Measurements from ENCODE around the gene LINC01488. TPM values are rescaled to one million over a fixed set of nuclear protein-coding genes. Genes with fewer than 3 reads are reported as not detected.

The LINC01488 gene
- total and polyA plus RNA-seq, 3 donors from 2014 or later = not detected

GRCh38 chr11:69453151-69453550 lies 28.3 kb upstream of the LINC01488 start:
- no peak overlapping the region for H3K27ac ChIP-seq
- 73 to 87% methylated on average over 4 to 6 of the region's 6 CpGs for WGBS, 2 donors
- no peak for DNase-seq
- H3K36me3 ChIP-seq (ENCODE audit: low read depth, missing control alignments) = no peaks in the 10 kb centered on the region
- intact Hi-C loops (cut with DNase I; ENCODE audit: low total_unique reads) = no loop called here
- no peaks in the 10 kb centered on the region for H3K9me3 ChIP-seq
- no peak overlapping the region for H3K4me3 ChIP-seq
- TF ChIP-seq, protein P1, sequence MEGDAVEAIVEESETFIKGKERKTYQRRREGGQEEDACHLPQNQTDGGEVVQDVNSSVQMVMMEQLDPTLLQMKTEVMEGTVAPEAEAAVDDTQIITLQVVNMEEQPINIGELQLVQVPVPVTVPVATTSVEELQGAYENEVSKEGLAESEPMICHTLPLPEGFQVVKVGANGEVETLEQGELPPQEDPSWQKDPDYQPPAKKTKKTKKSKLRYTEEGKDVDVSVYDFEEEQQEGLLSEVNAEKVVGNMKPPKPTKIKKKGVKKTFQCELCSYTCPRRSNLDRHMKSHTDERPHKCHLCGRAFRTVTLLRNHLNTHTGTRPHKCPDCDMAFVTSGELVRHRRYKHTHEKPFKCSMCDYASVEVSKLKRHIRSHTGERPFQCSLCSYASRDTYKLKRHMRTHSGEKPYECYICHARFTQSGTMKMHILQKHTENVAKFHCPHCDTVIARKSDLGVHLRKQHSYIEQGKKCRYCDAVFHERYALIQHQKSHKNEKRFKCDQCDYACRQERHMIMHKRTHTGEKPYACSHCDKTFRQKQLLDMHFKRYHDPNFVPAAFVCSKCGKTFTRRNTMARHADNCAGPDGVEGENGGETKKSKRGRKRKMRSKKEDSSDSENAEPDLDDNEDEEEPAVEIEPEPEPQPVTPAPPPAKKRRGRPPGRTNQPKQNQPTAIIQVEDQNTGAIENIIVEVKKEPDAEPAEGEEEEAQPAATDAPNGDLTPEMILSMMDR (IDR thresholded peaks at IDR 0.05) = no peak
- TF ChIP-seq POLR2A (IDR thresholded peaks at IDR 0.05) = no peak
- H3K27me3 ChIP-seq = no peaks in the 10 kb centered on the region
- H3K4me1 ChIP-seq = no peaks in the 10 kb centered on the region

- Histone ChIP-seq H3K4me3 (no peak overlapping the region), H3K27me3 (no peaks in the 10 kb centered on the region), H3K27ac (no peak overlapping the region), H3K36me3 (ENCODE audit: low read depth, missing control alignments) (no peaks in the 10 kb centered on the region), H3K4me1 (no peaks in the 10 kb centered on the region), H3K9me3 (no peaks in the 10 kb centered on the region)
- TF ChIP-seq, protein P1 (IDR thresholded peaks at IDR 0.05) = no peak
- no peak for TF ChIP-seq POLR2A (IDR thresholded peaks at IDR 0.05)
- WGBS, 2 donors = 90 to 97% methylated on average over 7 of the region's 7 CpGs
- intact Hi-C loops (cut with DNase I; ENCODE audit: low total_unique reads) = no loop called here
- no peak for DNase-seq
Observed at GRCh38 chr11:69454018-69454417, 27.4 kb upstream of the LINC01488 start.

GRCh38 chr11:69455969-69456368 lies 25.5 kb upstream of the LINC01488 start:
- no peaks in the 10 kb centered on the region for H3K27me3 ChIP-seq
- no peak for DNase-seq
- no peaks in the 10 kb centered on the region for H3K4me1 ChIP-seq
- TF ChIP-seq, protein P1 (IDR thresholded peaks at IDR 0.05) = no peak
- TF ChIP-seq POLR2A (IDR thresholded peaks at IDR 0.05) = no peak
- no peaks in the 10 kb centered on the region for H3K36me3 ChIP-seq (ENCODE audit: low read depth, missing control alignments)
- no peaks in the 10 kb centered on the region for H3K9me3 ChIP-seq
- 82 to 84% methylated on average over 2 to 4 of the region's 4 CpGs for WGBS, 2 donors
- H3K27ac ChIP-seq = no peak overlapping the region
- intact Hi-C loops (cut with DNase I; ENCODE audit: low total_unique reads) = no loop called here
- no peak overlapping the region for H3K4me3 ChIP-seq

GRCh38 chr11:69456712-69457111 lies 24.8 kb upstream of the LINC01488 start:
- no peak overlapping the region for H3K27ac ChIP-seq
- no peaks in the 10 kb centered on the region for H3K9me3 ChIP-seq
- intact Hi-C loops (cut with DNase I; ENCODE audit: low total_unique reads) = no loop called here
- no peak for TF ChIP-seq POLR2A (IDR thresholded peaks at IDR 0.05)
- no peaks in the 10 kb centered on the region for H3K4me1 ChIP-seq
- WGBS, 2 donors = 82 to 96% methylated on average over 4 of the region's 4 CpGs
- no peaks in the 10 kb centered on the region for H3K36me3 ChIP-seq (ENCODE audit: low read depth, missing control alignments)
- H3K27me3 ChIP-seq = no peaks in the 10 kb centered on the region
- DNase-seq = no peak
- no peak overlapping the region for H3K4me3 ChIP-seq

DNA sequence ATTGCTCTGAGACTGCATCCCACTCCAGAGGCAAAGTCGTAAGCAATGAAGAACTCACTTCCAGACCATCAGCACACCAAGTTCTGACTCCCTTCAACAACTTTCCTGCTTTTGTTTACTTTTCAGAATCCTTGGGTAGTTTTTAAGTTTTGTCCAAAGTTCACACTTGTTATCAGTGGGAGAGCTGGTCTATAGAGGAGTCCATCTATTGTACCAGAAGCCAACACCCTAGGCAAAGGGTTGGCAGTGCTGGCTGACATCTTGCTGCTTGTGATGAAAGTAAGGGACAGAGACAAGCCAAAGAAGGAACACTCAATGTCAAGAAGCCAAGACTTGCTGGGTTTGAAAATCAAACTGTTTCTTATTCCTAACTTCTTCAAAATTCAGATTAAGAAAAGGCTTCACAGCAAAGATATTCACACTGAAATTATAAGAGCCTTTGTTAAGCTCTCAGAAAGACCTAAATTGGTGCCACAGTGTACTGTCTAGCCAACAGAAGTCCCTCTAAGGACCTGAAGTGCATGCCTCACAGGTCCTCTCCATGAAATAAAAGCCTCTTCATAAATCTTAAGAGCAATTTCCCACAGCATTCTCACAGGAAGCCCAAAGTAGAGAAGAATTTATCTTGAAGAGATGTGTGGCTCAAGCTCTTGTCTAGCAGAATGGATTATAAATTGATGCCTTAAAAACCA lies 21.5 kb upstream of the LINC01488 start:
- 50 to 74% methylated on average over 1 of the region's 1 CpG for WGBS, 2 donors
- no peak for DNase-seq
- H3K9me3 ChIP-seq = no peaks in the 10 kb centered on the region
- no peak overlapping the region for H3K4me3 ChIP-seq
- no peaks in the 10 kb centered on the region for H3K4me1 ChIP-seq
- TF ChIP-seq, protein P1 (IDR thresholded peaks at IDR 0.05) = no peak
- TF ChIP-seq POLR2A (IDR thresholded peaks at IDR 0.05) = no peak
- no peaks in the 10 kb centered on the region for H3K27me3 ChIP-seq
- intact Hi-C loops (cut with DNase I; ENCODE audit: low total_unique reads) = no loop called here
- no peaks in the 10 kb centered on the region for H3K36me3 ChIP-seq (ENCODE audit: low read depth, missing control alignments)
- no peak overlapping the region for H3K27ac ChIP-seq
